K562 (cell line): ENCODE measurements around the gene SUPT3H. TPM values are rescaled to one million over a fixed set of nuclear protein-coding genes. Genes with fewer than 3 reads are reported as not detected.

Experiments used
- ATAC-seq: fragments of 200-7000 bp; cut with Tn5 transposase; 3 replicates; pipeline ENCODE4 v1.9.1; 2020; ENCODE audit warnings: moderate library complexity
- BruUV-seq: library from RNA; stranded (reverse); fragments of 400-500 nt; replicated peaks from 2 replicates; lab custom pipeline; 2021; lab: Mats Ljungman, UMichigan
- CTCF ChIA-PET: fragments of 300-600 bp; formaldehyde crosslinking; extraction: SDS; loops from one replicate; lab custom pipeline; 2021; ENCODE audit warnings: low intra/inter-chr PET ratio; lab: Yijun Ruan, JAX
- POLR2A ChIA-PET: fragments of 300-600, 350-650 bp; sonication (Branson Sonifier 250); formaldehyde crosslinking; extraction: SDS; loops from one replicate; lab custom pipeline; 2021; ENCODE audit warnings: antibody characterized with exemption, inconsistent platforms; lab: Yijun Ruan, JAX
- DNase-seq, 4 experiments: peaks; one replicate each; pipeline versions ENCODE4 v3.0.0 to v3.0.0-alpha.2; 2011 to 2018; ENCODE audit warnings: low spot score in 3 of 4, mixed read lengths in 3 of 4; ENCODE audit errors: extremely low read depth in 1 of 4
- FAIRE-seq: peaks from 2 replicates; lab custom pipeline; 2011; peaks lifted over from hg19 to GRCh38; lab: Jason Lieb, UNC
- H2AFZ ChIP-seq: 2 replicates; pipeline ENCODE4 v1.6.0; 2011; ENCODE audit warnings: low read depth, low read length, control low read depth, inconsistent platforms
- H3K27ac ChIP-seq: fragments of 200-600 bp; 3 replicates; pipeline ENCODE4 v1.8.0; 2011; ENCODE audit warnings: low read depth, mild to moderate bottlenecking, control low read depth, inconsistent platforms, low read length, moderate library complexity, mixed read lengths; ENCODE audit errors: extremely low read depth
- H3K27me3 ChIP-seq, 2 experiments: fragments of 300-600 bp in 1 of 2; 2 replicates in 1 of 2; 3 replicates in 1 of 2; pipeline versions ENCODE4 v1.6.0 to v1.8.0; 2011; ENCODE audit warnings: inconsistent platforms in 2 of 2, low read length in 2 of 2, mild to moderate bottlenecking in 1 of 2, mixed read lengths in 1 of 2, moderate library complexity in 1 of 2; ENCODE audit not compliant: control insufficient read depth in 2 of 2, insufficient read depth in 2 of 2
- H3K36me3 ChIP-seq: fragments of 300-600 bp; 3 replicates; pipeline ENCODE4 v1.8.0; 2011; ENCODE audit warnings: mild to moderate bottlenecking, low read length, inconsistent platforms; ENCODE audit not compliant: control insufficient read depth, insufficient read depth
- H3K4me1 ChIP-seq, 2 experiments: fragments of 200-600 bp in 1 of 2; replicated peaks in 1 of 2; 2 replicates in 1 of 2; 3 replicates in 1 of 2; pipeline versions ENCODE4 v1.5.1 to v1.8.0; 2011; ENCODE audit warnings: inconsistent platforms in 2 of 2, low read length in 2 of 2, mild to moderate bottlenecking in 1 of 2, mixed read lengths in 1 of 2, moderate library complexity in 1 of 2; ENCODE audit not compliant: control insufficient read depth in 2 of 2, insufficient read depth in 2 of 2
- H3K4me2 ChIP-seq: 2 replicates; pipeline ENCODE4 v1.6.1; 2011; ENCODE audit warnings: low read length, control low read depth, inconsistent platforms, mixed read lengths; ENCODE audit not compliant: insufficient read depth
- H3K4me3 ChIP-seq: fragments of 200-600 bp; sonication (generic), shearing (Covaris generic); 2 replicates; pipeline ENCODE4 v1.5.1; 2016; ENCODE audit warnings: control low read depth, inconsistent platforms
- H3K79me2 ChIP-seq: fragments of 200-600 bp; 3 replicates; pipeline ENCODE4 v1.8.0; 2011; ENCODE audit warnings: low read length, inconsistent platforms; ENCODE audit not compliant: control insufficient read depth, insufficient read depth
- H3K9ac ChIP-seq, 2 experiments: 2 replicates each; pipeline versions ENCODE4 v1.6.0 to v1.6.1; 2011; ENCODE audit warnings: low read depth in 2 of 2, low read length in 2 of 2, control low read depth in 1 of 2, inconsistent platforms in 1 of 2, mild to moderate bottlenecking in 1 of 2, mixed read lengths in 1 of 2; ENCODE audit not compliant: insufficient read depth in 1 of 2
- H3K9me1 ChIP-seq: one replicate; pipeline ENCODE4 v1.6.0; 2011; ENCODE audit warnings: inconsistent platforms, mild to moderate bottlenecking, low read length, moderate library complexity; ENCODE audit not compliant: control insufficient read depth, insufficient read depth
- H3K9me3 ChIP-seq: replicated peaks from 2 replicates; pipeline ENCODE4 v1.5.1; 2011; ENCODE audit warnings: low read depth, low read length, inconsistent platforms; ENCODE audit not compliant: control insufficient read depth, insufficient read depth
- H4K20me1 ChIP-seq: replicated peaks from 2 replicates; pipeline ENCODE4 v1.6.1; 2011; ENCODE audit warnings: low read length, inconsistent platforms, mixed read lengths; ENCODE audit not compliant: control insufficient read depth, insufficient read depth
- CBFA2T3 ChIP-seq: fragments of 450-650 bp; IDR thresholded peaks from 2 replicates; pipeline ENCODE4 v1.6.1; 2017
- CSDE1 ChIP-seq, 2 experiments: fragments of 450-650 bp; IDR thresholded peaks; 2 replicates each; pipeline ENCODE4 v1.6.1; 2016; ENCODE audit warnings: mild to moderate bottlenecking in 1 of 2
- DDX20 ChIP-seq: fragments of 450-650 bp; IDR thresholded peaks from 2 replicates; pipeline ENCODE4 v1.6.1; 2016; ENCODE audit warnings: missing genetic modification characterization, low read depth, mild to moderate bottlenecking, missing compliant biosample characterization, moderate library complexity
- DMBX1 ChIP-seq: fragments of 250-450 bp; sonication (Bioruptor Pico); IDR thresholded peaks from 2 replicates; pipeline ENCODE4 v1.8.0; 2022; ENCODE audit warnings: inconsistent platforms, mild to moderate bottlenecking, moderate library complexity, borderline replicate concordance
- DNMT1 ChIP-seq: fragments of 450-650 bp; IDR thresholded peaks from 2 replicates; pipeline ENCODE4 v1.6.1; 2016; ENCODE audit warnings: antibody characterized with exemption, mild to moderate bottlenecking
- ELF1 ChIP-seq: fragments of 200-800 bp; sonication (Bioruptor generic); IDR thresholded peaks from 2 replicates; pipeline ENCODE4 v1.6.1; 2016; ENCODE audit warnings: missing genetic modification characterization, missing compliant biosample characterization
- FOXJ2 ChIP-seq: fragments of 200-800 bp; sonication (Bioruptor generic); IDR thresholded peaks from 2 replicates; pipeline ENCODE4 v1.6.1; 2016; ENCODE audit warnings: missing genetic modification characterization, missing compliant biosample characterization
- LCOR ChIP-seq: sonication (generic); formaldehyde crosslinking; IDR thresholded peaks from 2 replicates; pipeline ENCODE4 v1.8.0; 2022; ENCODE audit warnings: mild to moderate bottlenecking, missing genetic modification reagents
- RBM17 ChIP-seq: fragments of 200-400 bp; formaldehyde crosslinking; IDR thresholded peaks from 2 replicates; pipeline ENCODE4 v1.6.1; 2017; ENCODE audit warnings: low read depth, mild to moderate bottlenecking, low read length, borderline replicate concordance
- RBM22 ChIP-seq: fragments of 200-400 bp; formaldehyde crosslinking; IDR thresholded peaks from 2 replicates; pipeline ENCODE4 v1.6.1; 2018; ENCODE audit warnings: low read length, low read depth; ENCODE audit not compliant: poor library complexity, severe bottlenecking
- RNF2 ChIP-seq: sonication (generic); IDR thresholded peaks from 2 replicates; pipeline ENCODE4 v1.6.1; 2016
- SIRT6 ChIP-seq: IDR thresholded peaks from one replicate; pipeline ENCODE4 v1.6.1; 2012; ENCODE audit warnings: low read depth, mild to moderate bottlenecking, control low read depth, inconsistent platforms, low read length, moderate library complexity
- SMARCB1 ChIP-seq: IDR thresholded peaks from 2 replicates; pipeline ENCODE4 v1.6.1; 2011; ENCODE audit warnings: improper control_type of control experiment, low read depth; ENCODE audit not compliant: insufficient read length
- TCF3 ChIP-seq: sonication (generic); formaldehyde crosslinking; IDR thresholded peaks from 2 replicates; pipeline ENCODE4 v1.4.0; 2020; ENCODE audit warnings: mild to moderate bottlenecking, missing genetic modification reagents
- ZFP36 ChIP-seq: fragments of 150-350 bp; IDR thresholded peaks from 2 replicates; pipeline ENCODE4 v1.6.1; 2018; ENCODE audit warnings: low read length, low read depth; ENCODE audit not compliant: partially characterized antibody
- ZNF695 ChIP-seq: fragments of 450-650 bp; formaldehyde crosslinking; IDR thresholded peaks from 2 replicates; pipeline ENCODE4 v1.4.0; 2020; ENCODE audit warnings: mild to moderate bottlenecking, moderate library complexity
- ZNF717 ChIP-seq: fragments of 250-450 bp; sonication (Bioruptor Pico); IDR thresholded peaks from 2 replicates; pipeline ENCODE4 v1.5.0; 2021
- WGBS: fragments of 100-300 bp; shearing (Covaris generic); methylation state at CpG from one replicate; pipeline ENCODE4 v1.1.6; 2016; ENCODE audit warnings: low coverage, mixed read lengths; ENCODE audit not compliant: insufficient coverage; ENCODE audit errors: missing lambda C conversion rate; 5-methylcytosine and 5-hydroxymethylcytosine counted together
- in situ Hi-C: fragments of 300-500 bp; cut with MboI; formaldehyde crosslinking; loops from 4 replicates; pipeline ENCODE4 v1.15.0; 2018; ENCODE audit warnings: inconsistent platforms, mixed read lengths
- intact Hi-C: fragments of 100-400 bp; cut with micrococcal nuclease; formaldehyde crosslinking; loops from 2 replicates; pipeline ENCODE4 v1.14.2; 2022
- polyA plus RNA-seq, 8 experiments: library from polyadenylated mRNA; depleted of rRNA in 4 of 8; stranded (reverse) in 5 of 8; unstranded in 3 of 8; fragments of >200 nt; fragmentation: Nextera tagmentation in 2 of 8; fragmentation: Illumina TruSeq in 1 of 8; extraction: Ambion mirVana in 2 of 8; extraction: Trizol in 1 of 8; gene quantifications; 2 replicates each; pipeline versions ENCODE4 v1.2.1 to v1.2.3, GENCODE V29; 2011 to 2014; ENCODE audit warnings: inconsistent platforms in 1 of 8, missing spikeins in 1 of 8
- total RNA-seq, 7 experiments: library from RNA; depleted of rRNA in 6 of 7; stranded (reverse); fragments of >200 nt in 6 of 7; fragmentation: Illumina TruSeq in 2 of 7; extraction: Trizol in 2 of 7; gene quantifications; 2 replicates each; pipeline versions ENCODE4 v1.2.1 to v1.2.3, GENCODE V29; 2011 to 2021; ENCODE audit warnings: low replicate concordance in 1 of 7
- TF ChIP-seq, protein P1 (sequence below): sonication (generic); formaldehyde crosslinking; IDR thresholded peaks from 2 replicates; pipeline ENCODE4 v1.9.0; 2022; ENCODE audit warnings: mild to moderate bottlenecking, missing genetic modification reagents
- TF ChIP-seq, protein P2 (sequence below): fragments of 450-650 bp; IDR thresholded peaks from 2 replicates; pipeline ENCODE4 v1.6.1; 2016

Gene SUPT3H
- total and polyA plus RNA-seq, 9 of the 15 experiments (the other 6 are each of a cell fraction or from before 2014, with no cell fraction given): 7.2 to 16.3 (median 11.9) TPM

DNA sequence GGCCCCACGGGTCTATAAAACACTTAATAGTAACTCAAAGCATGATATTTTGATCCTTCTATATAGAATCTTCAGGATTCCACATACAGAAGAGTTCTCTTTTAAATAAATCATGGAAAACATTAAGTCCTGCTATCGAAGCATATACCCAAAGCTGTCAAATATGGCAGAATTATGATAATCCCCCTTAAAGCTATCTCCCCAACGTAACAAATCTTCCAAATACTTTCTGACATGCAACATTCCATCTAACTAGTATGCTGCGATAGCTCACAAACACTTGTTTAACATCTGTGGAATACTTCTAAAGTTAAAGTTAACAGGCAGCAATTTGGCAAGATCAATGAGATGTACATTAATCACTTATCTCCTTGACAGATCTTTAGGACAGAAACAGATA lies 420.6 kb downstream of the SUPT3H start:
- H3K27me3 ChIP-seq: no peaks in the 10 kb centered on the region
- TF ChIP-seq, protein P1, sequence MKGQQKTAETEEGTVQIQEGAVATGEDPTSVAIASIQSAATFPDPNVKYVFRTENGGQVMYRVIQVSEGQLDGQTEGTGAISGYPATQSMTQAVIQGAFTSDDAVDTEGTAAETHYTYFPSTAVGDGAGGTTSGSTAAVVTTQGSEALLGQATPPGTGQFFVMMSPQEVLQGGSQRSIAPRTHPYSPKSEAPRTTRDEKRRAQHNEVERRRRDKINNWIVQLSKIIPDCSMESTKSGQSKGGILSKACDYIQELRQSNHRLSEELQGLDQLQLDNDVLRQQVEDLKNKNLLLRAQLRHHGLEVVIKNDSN (CRISPR knock-in tag): no peak
- no peak for TF ChIP-seq SIRT6
- no peak for TF ChIP-seq TCF3 (CRISPR knock-in tag)
- TF ChIP-seq CBFA2T3: no peak
- TF ChIP-seq DMBX1 (CRISPR knock-in tag): no peak
- TF ChIP-seq FOXJ2 (tag): no peak
- no peak for TF ChIP-seq LCOR (CRISPR knock-in tag)
- TF ChIP-seq, protein P2, sequence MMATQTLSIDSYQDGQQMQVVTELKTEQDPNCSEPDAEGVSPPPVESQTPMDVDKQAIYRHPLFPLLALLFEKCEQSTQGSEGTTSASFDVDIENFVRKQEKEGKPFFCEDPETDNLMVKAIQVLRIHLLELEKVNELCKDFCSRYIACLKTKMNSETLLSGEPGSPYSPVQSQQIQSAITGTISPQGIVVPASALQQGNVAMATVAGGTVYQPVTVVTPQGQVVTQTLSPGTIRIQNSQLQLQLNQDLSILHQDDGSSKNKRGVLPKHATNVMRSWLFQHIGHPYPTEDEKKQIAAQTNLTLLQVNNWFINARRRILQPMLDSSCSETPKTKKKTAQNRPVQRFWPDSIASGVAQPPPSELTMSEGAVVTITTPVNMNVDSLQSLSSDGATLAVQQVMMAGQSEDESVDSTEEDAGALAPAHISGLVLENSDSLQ: no peak
- TF ChIP-seq RBM17: no peak
- no peak for TF ChIP-seq CSDE1 (IDR thresholded peaks at IDR 0.05)
- TF ChIP-seq DDX20: no peak
- TF ChIP-seq DNMT1: no peak
- TF ChIP-seq RBM22: no peak
- no peak for TF ChIP-seq ZNF717 (CRISPR knock-in tag)
- no peak for TF ChIP-seq SMARCB1
- TF ChIP-seq RNF2: no peak
- no peak for TF ChIP-seq ELF1
- TF ChIP-seq ZFP36: no peak
- TF ChIP-seq ZNF695 (CRISPR knock-in tag): no peak
- intact Hi-C loops: no loop called here
- ChIA-PET CTCF (no interaction called here), POLR2A (no interaction called here)
- ATAC-seq (no peak), DNase-seq (no peak), FAIRE-seq (peak; percentile 42)
- H3K36me3 ChIP-seq: no peaks in the 10 kb centered on the region
- H2AFZ ChIP-seq: no peak overlapping the region
- 39% methylated on average over 4 of the region's 4 CpGs for WGBS
- no peaks in the 10 kb centered on the region for H3K79me2 ChIP-seq
- no peak overlapping the region for H3K4me3 ChIP-seq
- no peaks in the 10 kb centered on the region for H4K20me1 ChIP-seq
- no peaks in the 10 kb centered on the region for H3K9me3 ChIP-seq
- no peak overlapping the region for H3K27ac ChIP-seq
- H3K4me2 ChIP-seq: no peak overlapping the region
- in situ Hi-C loops: no loop called here
- H3K9ac ChIP-seq: no peak overlapping the region
- H3K9me1 ChIP-seq: no peaks in the 10 kb centered on the region
- BruUV-seq: no TSS peak
- peaks cover 0 to 3% of the 10 kb centered on the region in 2 experiments; a peak in 1 of 5 replicates for H3K4me1 ChIP-seq
